ENCODE data around the gene ODC1.

GRCh38 chr2:10452956-10453904, 5.1 kb upstream of the ODC1 start:
- TF ChIP-seq CTCF (IDR thresholded peaks at IDR 0.05; ENCODE audit: low read depth, low read length) (no peak), POLR2A (IDR thresholded peaks at IDR 0.05; ENCODE audit: extremely low read depth, insufficient read length) (no peak), MYC (IDR thresholded peaks at IDR 0.05; ENCODE audit: low read depth, low read length) (no peak)

All from NB4 (cell line).